Ovary (tissue), 9 donors: Measurements from ENCODE around the gene AGBL4. TPM values are rescaled to one million over a fixed set of nuclear protein-coding genes. Genes with fewer than 3 reads are reported as not detected.

ENCODE experiments used
- DNase-seq, 5 donors: peaks; one replicate each; pipeline ENCODE4 v3.0.0-alpha.2; 2019 to 2020
- H3K27ac ChIP-seq, 2 donors: fragments of 200-600 bp; one replicate each; pipeline versions ENCODE4 v1.5.1 to v1.8.0; 2019 to 2022
- H3K27me3 ChIP-seq: fragments of 200-600 bp; one replicate; pipeline ENCODE4 v1.8.0; 2022
- H3K36me3 ChIP-seq: fragments of 200-600 bp; sonication (generic); one replicate; pipeline ENCODE4 v1.5.1; 2019
- H3K4me1 ChIP-seq: one replicate; pipeline ENCODE4 v1.8.1; 2013; ENCODE audit warnings: mild to moderate bottlenecking, moderate library complexity; ENCODE audit not compliant: insufficient read depth
- H3K4me3 ChIP-seq: fragments of 200-600 bp; sonication (generic); one replicate; pipeline ENCODE4 v1.5.1; 2017
- H3K9me3 ChIP-seq, 2 donors: fragments of 200-600 bp in 1 of 2; sonication (generic) in 1 of 2; one replicate each; pipeline versions ENCODE4 v1.5.1 to v1.8.1; 2013 to 2019; ENCODE audit warnings: mild to moderate bottlenecking in 1 of 2, moderate library complexity in 1 of 2
- CTCF ChIP-seq, 3 donors: fragments of 450-650 bp in 2 of 3; fragments of 200-600 bp in 1 of 3; IDR thresholded peaks; one replicate each; pipeline versions ENCODE4 v1.5.1 to v1.8.0; 2016 to 2022; ENCODE audit warnings: antibody characterized with exemption in 3 of 3, mild to moderate bottlenecking in 1 of 3
- EP300 ChIP-seq: sonication (generic); formaldehyde crosslinking; IDR thresholded peaks from one replicate; pipeline ENCODE4 v1.6.1; 2017; ENCODE audit warnings: antibody characterized with exemption
- POLR2A ChIP-seq: fragments of 450-650 bp; IDR thresholded peaks from one replicate; pipeline ENCODE4 v1.6.1; 2017; ENCODE audit warnings: antibody characterized with exemption, mild to moderate bottlenecking, moderate library complexity
- WGBS, 3 donors: extraction: QIAGEN DNeasy Blood & Tissue Kit in 1 of 3; methylation state at CpG; one replicate each; pipeline versions ENCODE4 v1.1.5 to v1.1.7; 2013 to 2017; 5-methylcytosine and 5-hydroxymethylcytosine counted together
- intact Hi-C, 4 donors: fragments of 100-400 bp; cut with DNase I; formaldehyde crosslinking; loops; one replicate each; pipeline versions ENCODE4 v1.11.0 to v1.15.1; 2022 to 2023
- polyA plus RNA-seq, 2 donors: library from polyadenylated mRNA; stranded (reverse); fragments of 200-250 nt in 1 of 2; fragments of 350-450 nt in 1 of 2; fragmentation: Illumina TruSeq in 1 of 2; extraction: RNeasy Lipid Tissue Mini Kit (QIAGEN cat#74804) in 1 of 2; gene quantifications; one replicate each; pipeline ENCODE4 v1.2.3, GENCODE V29; 2013 to 2014
- total RNA-seq, 7 donors: library from RNA; depleted of rRNA in 2 of 7; stranded (reverse); fragments of >200 nt in 2 of 7; fragmentation: NEBNext Ultra II Directional in 3 of 7; extraction: Animal tissue kit (Norgen Biotek cat#: 25700) in 3 of 7; gene quantifications; one replicate each; pipeline versions ENCODE4 v1.1.0 to v1.2.4, GENCODE V29; 2016 to 2023
- donor health status: DM: no; HTN: no; CAD: no; lungs with moderate emphysema.
- donor health status: DM: no; HTN: no; CAD: no.
- donor health status: Bipolar disorder and iron deficiency.
- donor health status: DM: yes; HTN: yes; CAD: no.
- donor health status: DM: no; HTN: no; CAD: no.
- donor health status: DM: yes; HTN: yes; CAD: no.

AGBL4 gene
- total and polyA plus RNA-seq, 9 donors: 0.15 to 6.2 (median 0.64) TPM

GRCh38 chr1:49086327-49086726 is 937.4 kb downstream of the AGBL4 start:
- 83 to 96% (median 92%) methylated on average over 2 of the region's 2 CpGs for WGBS, 3 donors
- DNase-seq: no peak
- no peaks in the 10 kb centered on the region for H3K4me1 ChIP-seq
- no peaks in the 10 kb centered on the region for H3K36me3 ChIP-seq
- intact Hi-C loops: no loop called here
- no peak overlapping the region for H3K27ac ChIP-seq
- no peaks in the 10 kb centered on the region for H3K27me3 ChIP-seq
- TF ChIP-seq CTCF (IDR thresholded peaks at IDR 0.05) (no peak), POLR2A (no peak), EP300 (no peak)
- no peaks in the 10 kb centered on the region for H3K9me3 ChIP-seq
- no peak overlapping the region for H3K4me3 ChIP-seq

DNA sequence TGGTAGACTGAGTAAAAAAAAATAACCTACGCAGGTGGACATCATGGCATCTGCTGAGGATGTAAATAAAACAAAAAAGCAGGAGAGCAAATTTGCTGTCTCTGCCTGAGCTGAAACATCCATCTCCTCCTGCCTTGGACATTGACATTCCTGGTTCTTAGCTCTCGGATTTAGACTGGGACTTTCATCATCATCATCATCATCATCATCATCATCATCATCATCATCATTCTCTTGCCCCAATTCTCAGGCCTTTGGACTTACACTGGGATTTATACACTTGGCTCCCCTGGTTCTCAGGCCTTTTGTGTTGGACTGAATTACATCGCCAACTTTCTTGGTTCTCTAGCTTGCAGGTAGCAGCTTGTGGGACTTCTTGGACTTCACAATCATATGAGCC is 938.7 kb downstream of the AGBL4 start:
- TF ChIP-seq CTCF (IDR thresholded peaks at IDR 0.05): no peak
- no peak for TF ChIP-seq POLR2A
- TF ChIP-seq EP300: no peak
- H3K4me3 ChIP-seq: no peak overlapping the region
- intact Hi-C loops: no loop called here
- DNase-seq: no peak
- no peaks in the 10 kb centered on the region for H3K9me3 ChIP-seq
- H3K27me3 ChIP-seq: no peaks in the 10 kb centered on the region
- no peaks in the 10 kb centered on the region for H3K4me1 ChIP-seq
- WGBS, 3 donors: 74 to 81% (median 78%) methylated on average over 3 of the region's 3 CpGs
- H3K27ac ChIP-seq: no peak overlapping the region
- no peaks in the 10 kb centered on the region for H3K36me3 ChIP-seq

- Histone ChIP-seq H3K4me3 (no peak overlapping the region), H3K4me1 (no peaks in the 10 kb centered on the region), H3K9me3 (no peaks in the 10 kb centered on the region), H3K27me3 (no peaks in the 10 kb centered on the region), H3K36me3 (no peaks in the 10 kb centered on the region), H3K27ac (no peak overlapping the region)
- DNase-seq: no peak
- no peak for TF ChIP-seq CTCF (IDR thresholded peaks at IDR 0.05)
- no peak for TF ChIP-seq POLR2A
- TF ChIP-seq EP300: no peak
- WGBS, 3 donors: 65 to 73% (median 71%) methylated on average over 1 of the region's 1 CpG
- intact Hi-C loops: no loop called here
Measured at GRCh38 chr1:49060766-49061165, 963.0 kb downstream of the AGBL4 start.

DNA sequence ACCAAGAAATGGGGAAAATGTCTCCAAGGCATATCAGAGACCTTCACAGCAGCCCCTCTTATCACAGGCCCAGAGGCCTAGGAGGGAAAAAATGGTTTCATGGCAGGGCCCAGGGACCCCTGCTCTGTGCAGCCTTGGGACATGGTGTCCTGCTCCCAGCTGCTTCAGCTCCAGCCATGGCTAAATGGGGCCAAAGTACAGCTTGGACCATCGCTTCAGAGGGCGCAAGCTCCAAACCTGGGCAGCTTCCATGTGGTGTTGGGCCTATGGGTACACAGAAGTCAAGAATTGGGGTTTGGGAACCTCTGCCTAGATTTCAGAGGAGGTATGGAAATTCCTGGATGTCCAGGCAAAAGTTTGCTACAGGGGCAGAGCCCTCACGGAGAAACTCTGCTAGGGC is 964.7 kb downstream of the AGBL4 start:
- 90 to 100% (median 93%) methylated on average over 3 of the region's 3 CpGs for WGBS, 3 donors
- Histone ChIP-seq H3K36me3 (no peaks in the 10 kb centered on the region), H3K27ac (no peak overlapping the region), H3K9me3 (no peaks in the 10 kb centered on the region), H3K4me3 (no peak overlapping the region), H3K4me1 (no peaks in the 10 kb centered on the region), H3K27me3 (no peaks in the 10 kb centered on the region)
- no peak for DNase-seq
- intact Hi-C loops: no loop called here
- TF ChIP-seq EP300 (no peak), CTCF (IDR thresholded peaks at IDR 0.05) (no peak), POLR2A (no peak)

DNA sequence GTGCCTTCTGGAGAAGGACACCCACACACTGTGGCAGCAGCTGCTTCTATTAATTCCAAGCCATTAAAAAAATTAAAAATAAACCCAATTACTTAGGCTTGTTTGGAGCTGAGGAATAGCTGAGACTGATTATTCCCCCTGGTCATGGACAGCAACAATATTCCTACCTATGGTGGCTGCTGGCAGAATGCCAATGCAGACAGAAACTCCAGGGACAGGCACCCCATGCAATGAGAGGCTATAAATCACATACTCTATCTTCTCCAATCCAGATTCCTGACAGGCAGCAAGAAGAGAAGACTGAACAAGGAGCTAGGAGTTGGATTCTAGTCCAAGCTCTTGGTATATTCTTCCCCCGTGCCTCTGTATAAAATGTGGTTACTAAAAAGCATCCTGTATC is 971.7 kb downstream of the AGBL4 start:
- no peak for DNase-seq
- no peaks in the 10 kb centered on the region for H3K36me3 ChIP-seq
- no peak for TF ChIP-seq EP300
- no peak for TF ChIP-seq CTCF (IDR thresholded peaks at IDR 0.05)
- no peak for TF ChIP-seq POLR2A
- H3K4me1 ChIP-seq: no peaks in the 10 kb centered on the region
- no peaks in the 10 kb centered on the region for H3K27me3 ChIP-seq
- intact Hi-C loops: no loop called here
- no peaks in the 10 kb centered on the region for H3K9me3 ChIP-seq
- H3K4me3 ChIP-seq: no peak overlapping the region
- no peak overlapping the region for H3K27ac ChIP-seq
- 74 to 89% (median 79%) methylated on average over 1 of the region's 1 CpG for WGBS, 3 donors
